H1 (cell line): ENCODE data around the gene TCERG1L. TPM values are rescaled to one million over a fixed set of nuclear protein-coding genes. Genes with fewer than 3 reads are reported as not detected.

Source experiments
- CTCF ChIA-PET: fragments of 300-600 bp; sonication (Branson Sonifier 250); formaldehyde crosslinking; loops from one replicate; lab custom pipeline; 2021; ENCODE audit not compliant: partially characterized antibody; lab: Charles Lee
- POLR2A ChIA-PET: fragments of 300-600 bp; sonication (Branson Sonifier 250); formaldehyde crosslinking; loops from one replicate; lab custom pipeline; 2021; ENCODE audit warnings: inconsistent platforms; ENCODE audit not compliant: partially characterized antibody; lab: Charles Lee
- DNase-seq, 2 experiments: peaks; one replicate each; pipeline versions ENCODE4 v3.0.0 to v3.0.0-alpha.2; 2010 to 2022; ENCODE audit warnings: low spot score in 2 of 2, low read depth in 1 of 2, mixed read lengths in 1 of 2
- FAIRE-seq: peaks from 2 replicates; lab custom pipeline; 2011; peaks lifted over from hg19 to GRCh38; lab: Jason Lieb, UNC
- H2AFZ ChIP-seq: 2 replicates; pipeline ENCODE4 v1.8.1; 2012; ENCODE audit warnings: low read length, inconsistent platforms
- H2AK5ac ChIP-seq: 2 replicates; pipeline ENCODE4 v1.6.1; 2013; ENCODE audit warnings: low read depth, low read length
- H2BK120ac ChIP-seq: replicated peaks from 2 replicates; pipeline ENCODE3; 2013; ENCODE audit warnings: low read depth, low read length, inconsistent platforms
- H2BK12ac ChIP-seq: 2 replicates; pipeline ENCODE4 v1.6.1; 2013; ENCODE audit warnings: low read depth, low read length
- H2BK15ac ChIP-seq: 2 replicates; pipeline ENCODE4 v1.6.1; 2013; ENCODE audit warnings: low read length
- H2BK20ac ChIP-seq: 2 replicates; pipeline ENCODE4 v1.6.1; 2013; ENCODE audit warnings: low read length
- H2BK5ac ChIP-seq: 2 replicates; pipeline ENCODE4 v1.6.1; 2013; ENCODE audit warnings: low read depth, low read length
- H3K14ac ChIP-seq: 2 replicates; pipeline ENCODE4 v1.6.1; 2013; ENCODE audit warnings: inconsistent platforms; ENCODE audit not compliant: insufficient read length
- H3K18ac ChIP-seq: 2 replicates; pipeline ENCODE4 v1.6.1; 2013; ENCODE audit warnings: low read length; ENCODE audit errors: extremely low read depth
- H3K23ac ChIP-seq: 2 replicates; pipeline ENCODE4 v1.6.1; 2013; ENCODE audit warnings: inconsistent platforms; ENCODE audit not compliant: insufficient read length
- H3K23me2 ChIP-seq: 2 replicates; pipeline ENCODE4 v1.6.1; 2013; ENCODE audit warnings: low read depth, low read length
- H3K27ac ChIP-seq: 2 replicates; pipeline ENCODE4 v1.6.1; 2011; ENCODE audit warnings: low read depth, low read length, inconsistent platforms
- H3K27me3 ChIP-seq, 4 experiments: replicated peaks in 1 of 4; 1 replicate in 1 of 4; 2 replicates in 3 of 4; pipeline versions ENCODE4 v1.6.1 to v1.8.1; 2011 to 2013; ENCODE audit warnings: low read length in 3 of 4, mild to moderate bottlenecking in 3 of 4, inconsistent platforms in 2 of 4, mixed read lengths in 2 of 4, moderate library complexity in 1 of 4; ENCODE audit not compliant: control insufficient read depth in 3 of 4, insufficient read depth in 3 of 4; ENCODE audit errors: extremely low read depth in 1 of 4
- H3K36me3 ChIP-seq, 4 experiments: 2 replicates each; pipeline versions ENCODE4 v1.6.1 to v1.8.1; 2011 to 2013; ENCODE audit warnings: mild to moderate bottlenecking in 4 of 4, low read length in 3 of 4, moderate library complexity in 2 of 4, control low read depth in 1 of 4, inconsistent platforms in 1 of 4; ENCODE audit not compliant: insufficient read depth in 4 of 4, control insufficient read depth in 2 of 4
- H3K4ac ChIP-seq: replicated peaks from 2 replicates; pipeline ENCODE3; 2013; ENCODE audit warnings: low read length, low read depth, mixed read lengths, inconsistent platforms; ENCODE audit not compliant: insufficient read length
- H3K4me1 ChIP-seq, 4 experiments: replicated peaks in 1 of 4; 1 replicate in 1 of 4; 2 replicates in 3 of 4; pipeline versions ENCODE4 v1.6.1 to v1.8.1; 2011 to 2013; ENCODE audit warnings: low read length in 3 of 4, inconsistent platforms in 2 of 4, mixed read lengths in 1 of 4; ENCODE audit not compliant: insufficient read depth in 4 of 4, control insufficient read depth in 3 of 4
- H3K4me2 ChIP-seq, 2 experiments: 2 replicates each; pipeline versions ENCODE4 v1.6.1 to v1.8.1; 2011 to 2013; ENCODE audit warnings: low read depth in 2 of 2, low read length in 2 of 2, control low read depth in 1 of 2, inconsistent platforms in 1 of 2, mild to moderate bottlenecking in 1 of 2; ENCODE audit not compliant: insufficient read depth in 1 of 2
- H3K4me3 ChIP-seq, 4 experiments: fragments of 200-600, 300-600 bp in 1 of 4; sonication (generic), shearing (Covaris generic), sonication (Bioruptor Twin) in 1 of 4; 2 replicates each; pipeline versions ENCODE4 v1.5.1 to v1.8.1; 2011 to 2016; ENCODE audit warnings: low read length in 4 of 4, low read depth in 3 of 4, control low read depth in 2 of 4, inconsistent platforms in 2 of 4, mild to moderate bottlenecking in 2 of 4, mixed read lengths in 1 of 4, moderate library complexity in 1 of 4; ENCODE audit not compliant: insufficient read depth in 2 of 4; ENCODE audit errors: extremely low read depth in 1 of 4
- H3K56ac ChIP-seq: replicated peaks from 2 replicates; pipeline ENCODE3; 2013; ENCODE audit warnings: low read depth, mild to moderate bottlenecking, mixed read lengths, low read length, inconsistent platforms; ENCODE audit not compliant: insufficient read length
- H3K79me1 ChIP-seq: 2 replicates; pipeline ENCODE4 v1.6.1; 2013; ENCODE audit warnings: low read depth, low read length, control low read depth
- H3K79me2 ChIP-seq, 2 experiments: 2 replicates each; pipeline versions ENCODE4 v1.6.1 to v1.8.1; 2012 to 2013; ENCODE audit warnings: low read length in 2 of 2, mild to moderate bottlenecking in 2 of 2, inconsistent platforms in 1 of 2; ENCODE audit not compliant: insufficient read depth in 2 of 2, control insufficient read depth in 1 of 2
- H3K9ac ChIP-seq, 4 experiments: replicated peaks in 1 of 4; 1 replicate in 1 of 4; 2 replicates in 3 of 4; pipeline versions ENCODE4 v1.6.1 to v1.8.1; 2011 to 2013; ENCODE audit warnings: low read depth in 3 of 4, low read length in 3 of 4, control low read depth in 2 of 4, mild to moderate bottlenecking in 2 of 4, moderate library complexity in 2 of 4, inconsistent platforms in 1 of 4; ENCODE audit errors: extremely low read depth in 1 of 4
- H3K9me3 ChIP-seq, 2 experiments: 2 replicates each; pipeline versions ENCODE4 v1.6.1 to v1.8.1; 2012 to 2013; ENCODE audit warnings: mild to moderate bottlenecking in 2 of 2, moderate library complexity in 2 of 2, control low read depth in 1 of 2, inconsistent platforms in 1 of 2, low read depth in 1 of 2, low read length in 1 of 2, mixed read lengths in 1 of 2; ENCODE audit not compliant: insufficient read depth in 2 of 2
- H4K20me1 ChIP-seq, 2 experiments: replicated peaks in 1 of 2; 2 replicates each; pipeline versions ENCODE3 to v1.8.1; 2011 to 2013; ENCODE audit warnings: inconsistent platforms in 2 of 2, low read length in 2 of 2, mild to moderate bottlenecking in 1 of 2; ENCODE audit not compliant: insufficient read depth in 2 of 2, control insufficient read depth in 1 of 2
- H4K5ac ChIP-seq: 2 replicates; pipeline ENCODE4 v1.6.1; 2013; ENCODE audit warnings: low read length, low read depth, mixed read lengths, inconsistent platforms; ENCODE audit not compliant: insufficient read length
- H4K8ac ChIP-seq: 2 replicates; pipeline ENCODE4 v1.8.0; 2013; ENCODE audit warnings: mild to moderate bottlenecking, moderate library complexity, low read length, inconsistent platforms; ENCODE audit not compliant: insufficient read depth; ENCODE audit errors: extremely low read depth
- H4K91ac ChIP-seq: replicated peaks from 2 replicates; pipeline ENCODE3; 2013; ENCODE audit warnings: low read length, mixed read lengths, inconsistent platforms; ENCODE audit not compliant: insufficient read length
- ASH2L ChIP-seq: fragments of 200-600, 300-600 bp; sonication (generic); IDR thresholded peaks from one replicate; pipeline ENCODE4 v1.7.1; 2017; ENCODE audit warnings: low read length
- BCL11A ChIP-seq, 2 experiments: IDR thresholded peaks; one replicate each; pipeline ENCODE4 v1.6.1; 2011; ENCODE audit warnings: low read depth in 2 of 2, low read length in 2 of 2, mild to moderate bottlenecking in 2 of 2
- BRCA1 ChIP-seq: IDR thresholded peaks from 2 replicates; pipeline ENCODE4 v1.6.1; 2012; ENCODE audit warnings: low read depth, low read length, improper control_type of control experiment
- EZH2 ChIP-seq: fragments of 200-600 bp; sonication (generic); IDR thresholded peaks from 2 replicates; pipeline ENCODE4 v1.7.1; 2012; ENCODE audit warnings: low read depth, mild to moderate bottlenecking, moderate library complexity, low read length, inconsistent platforms; ENCODE audit not compliant: severe bottlenecking
- KDM1A ChIP-seq: fragments of 200-600, 300-600 bp; sonication (generic); IDR thresholded peaks from 2 replicates; pipeline ENCODE4 v1.7.1; 2016; ENCODE audit warnings: mild to moderate bottlenecking, low read length, borderline replicate concordance
- PHF8 ChIP-seq: fragments of 200-600 bp; sonication (generic); conservative IDR thresholded peaks from 2 replicates; pipeline ENCODE4 v1.7.1; 2012; ENCODE audit warnings: low read depth, mild to moderate bottlenecking, inconsistent platforms, low read length, moderate library complexity
- RNF2 ChIP-seq: fragments of 200-900, 300-1000 bp; sonication (generic); IDR thresholded peaks from 2 replicates; pipeline ENCODE4 v1.7.1; 2016; ENCODE audit warnings: borderline replicate concordance, low read depth, mild to moderate bottlenecking, antibody characterized with exemption, low read length; ENCODE audit not compliant: poor library complexity, severe bottlenecking; ENCODE audit errors: missing control alignments
- SP2 ChIP-seq: IDR thresholded peaks from 2 replicates; pipeline ENCODE4 v1.6.1; 2012; ENCODE audit warnings: mild to moderate bottlenecking, low read length, inconsistent platforms
- SUZ12 ChIP-seq: fragments of 200-600 bp; sonication (generic); IDR thresholded peaks from 2 replicates; pipeline ENCODE4 v1.6.1; 2012; ENCODE audit warnings: mild to moderate bottlenecking, inconsistent platforms, low read length, moderate library complexity, mixed read lengths
- TAF7 ChIP-seq: optimal IDR thresholded peaks from 2 replicates; pipeline ENCODE3; 2011; ENCODE audit warnings: low read depth, mild to moderate bottlenecking, inconsistent platforms, low read length, moderate library complexity, borderline replicate concordance
- WGBS, 2 experiments: shearing (Covaris generic) in 1 of 2; methylation state at CpG; one replicate each; pipeline versions ENCODE4 v1.1.6 to v1.1.7; 2013 to 2015; ENCODE audit warnings: low lambda C conversion rate in 2 of 2, mixed read lengths in 2 of 2, inconsistent platforms in 1 of 2, low coverage in 1 of 2, missing lambda C conversion rate in 1 of 2; ENCODE audit not compliant: insufficient replicate concordance in 2 of 2, insufficient coverage in 1 of 2, insufficient read length in 1 of 2; ENCODE audit errors: extremely low coverage in 1 of 2, missing lambda C conversion rate in 1 of 2; 5-methylcytosine and 5-hydroxymethylcytosine counted together
- polyA plus RNA-seq, 7 experiments: library from polyadenylated mRNA; depleted of rRNA in 3 of 7; stranded (reverse) in 5 of 7; unstranded in 2 of 7; fragments of >200 nt in 5 of 7; fragments of 200-250 nt in 2 of 7; gene quantifications; 1 replicate in 5 of 7; 2 replicates in 1 of 7; 4 replicates in 1 of 7; pipeline versions ENCODE4 v1.2.1 to v1.2.3, GENCODE V29; 2011 to 2013; ENCODE audit warnings: missing spikeins in 2 of 7, mixed read lengths in 2 of 7
- total RNA-seq: library from RNA; stranded (reverse); fragmentation: NEBNext Ultra II Directional; extraction: Animal tissue kit (Norgen Biotek cat#: 25700); gene quantifications from 2 replicates; pipeline ENCODE4 v1.2.1, GENCODE V29; 2021
- TF ChIP-seq, protein P1 (sequence below): IDR thresholded peaks from 2 replicates; pipeline ENCODE4 v1.6.1; 2011; ENCODE audit warnings: low read length, improper control_type of control experiment

TCERG1L gene
- total and polyA plus RNA-seq, 2 of the 8 experiments (the other 6 are each of a cell fraction or from before 2014, with no cell fraction given), result 3.9 to 6.9 TPM

DNA sequence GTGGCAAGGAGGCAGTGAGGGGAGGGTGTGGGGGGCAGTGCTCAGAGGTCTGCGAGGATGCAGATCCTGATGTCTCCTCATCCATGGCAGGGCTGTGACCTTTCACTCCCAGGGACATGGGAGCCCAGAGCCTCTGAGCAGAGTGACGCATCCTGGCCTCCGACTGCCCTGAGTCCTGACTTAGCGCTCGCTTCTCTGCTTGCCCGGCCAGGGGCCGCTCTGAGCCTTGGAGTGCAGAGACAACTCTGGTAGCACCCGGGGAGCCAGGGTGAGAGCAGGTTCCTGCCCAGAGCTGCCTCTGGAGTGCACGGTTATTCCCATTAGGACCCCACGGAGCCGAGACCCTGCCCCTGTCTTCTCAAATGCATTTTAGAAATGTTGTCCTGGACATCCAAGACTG, 188.0 kb downstream of the TCERG1L start:
- Histone ChIP-seq H3K56ac (no peak overlapping the region), H3K36me3 (peaks cover 0 to 2% (median 0%) of the 10 kb centered on the region in 4 experiments; a peak in 1 of 8 replicates), H3K4ac (no peak overlapping the region), H3K4me3 (no peak overlapping the region), H2BK120ac (no peak overlapping the region), H2BK15ac (no peak overlapping the region), H4K20me1 (peaks cover 0 to 3% of the 10 kb centered on the region in 2 experiments), H2BK5ac (no peak overlapping the region), H3K23me2 (0 out of 2 replicates have a peak, but pooled peaks cover 2% of the 10 kb centered on the region), H3K4me1 (peaks cover 0 to 16% (median 12%) of the 10 kb centered on the region in 4 experiments; a peak in 4 of 7 replicates), H2BK12ac (no peak overlapping the region), H3K27me3 (no peaks in the 10 kb centered on the region), H2AFZ (no peak overlapping the region), H4K8ac (no peak overlapping the region), H3K23ac (no peak overlapping the region), H3K79me2 (no peaks in the 10 kb centered on the region), H3K9me3 (peaks cover 7 to 20% of the 10 kb centered on the region in 2 experiments; a peak in 3 of 4 replicates), H3K9ac (no peak overlapping the region), H4K5ac (no peak overlapping the region), H4K91ac (no peak overlapping the region), H2BK20ac (no peak overlapping the region), H3K4me2 (no peak overlapping the region), H3K79me1 (no peaks in the 10 kb centered on the region; the same call in 1 of the 2 replicates), H2AK5ac (no peak overlapping the region), H3K27ac (no peak overlapping the region), H3K14ac (no peak overlapping the region), H3K18ac (no peak overlapping the region)
- FAIRE-seq, result no peak
- CTCF ChIA-PET, result no interaction called here
- TF ChIP-seq ASH2L, result no peak
- TF ChIP-seq PHF8, result no peak
- TF ChIP-seq RNF2, result no peak
- no peak for TF ChIP-seq TAF7
- TF ChIP-seq, protein P1, sequence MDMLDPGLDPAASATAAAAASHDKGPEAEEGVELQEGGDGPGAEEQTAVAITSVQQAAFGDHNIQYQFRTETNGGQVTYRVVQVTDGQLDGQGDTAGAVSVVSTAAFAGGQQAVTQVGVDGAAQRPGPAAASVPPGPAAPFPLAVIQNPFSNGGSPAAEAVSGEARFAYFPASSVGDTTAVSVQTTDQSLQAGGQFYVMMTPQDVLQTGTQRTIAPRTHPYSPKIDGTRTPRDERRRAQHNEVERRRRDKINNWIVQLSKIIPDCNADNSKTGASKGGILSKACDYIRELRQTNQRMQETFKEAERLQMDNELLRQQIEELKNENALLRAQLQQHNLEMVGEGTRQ, result no peak
- no peak for TF ChIP-seq SUZ12
- no peak for TF ChIP-seq EZH2
- no peak for TF ChIP-seq BCL11A (IDR thresholded peaks at IDR 0.05; ENCODE audit: low read depth in 2 of 2, low read length in 2 of 2)
- no peak for TF ChIP-seq KDM1A
- no peak for TF ChIP-seq SP2
- no peak for TF ChIP-seq BRCA1
- POLR2A ChIA-PET, result no interaction called here
- DNase-seq, result no peak
- WGBS, 2 experiments, result 89% methylated on average over 11 of the region's 11 CpGs; no CpG with 5 or more reads in 1 of the 2 experiments
